Neutrophil (primary cell): ENCODE data around the gene SIDT2.
"Not testable (repeated sequence)": the region's sequence is repeated elsewhere in the genome, so short reads cannot be mapped to it uniquely, and the experiment has no call there.

Source experiments
- H3K27ac ChIP-seq: fragments of 200-600 bp; sonication (generic); 2 replicates; pipeline ENCODE4 v1.5.1; 2016; ENCODE audit warnings: mild to moderate bottlenecking, moderate library complexity
- H3K27me3 ChIP-seq: fragments of 200-600 bp; sonication (generic); 2 replicates; pipeline ENCODE4 v1.6.0; 2016; ENCODE audit warnings: mild to moderate bottlenecking
- H3K36me3 ChIP-seq: fragments of 200-600 bp; sonication (generic); 2 replicates; pipeline ENCODE4 v1.5.1; 2017
- H3K4me1 ChIP-seq, 2 experiments: fragments of 200-600 bp in 1 of 2; sonication (generic) in 1 of 2; 1 replicate in 1 of 2; 2 replicates in 1 of 2; pipeline versions ENCODE4 v1.5.1 to v1.6.1; 2013 to 2016; ENCODE audit warnings: low read depth in 1 of 2, low read length in 1 of 2, mild to moderate bottlenecking in 1 of 2, moderate library complexity in 1 of 2; ENCODE audit not compliant: control insufficient read depth in 1 of 2, insufficient read depth in 1 of 2
- H3K4me3 ChIP-seq, 2 experiments: fragments of 200-600 bp in 1 of 2; sonication (generic) in 1 of 2; 1 replicate in 1 of 2; 2 replicates in 1 of 2; pipeline ENCODE4 v1.5.1; 2013 to 2016; ENCODE audit warnings: low read depth in 1 of 2, low read length in 1 of 2, mild to moderate bottlenecking in 1 of 2, moderate library complexity in 1 of 2
- H3K9me3 ChIP-seq: fragments of 200-600 bp; sonication (generic); 2 replicates; pipeline ENCODE4 v1.5.1; 2016
- CTCF ChIP-seq: fragments of 200-600 bp; sonication (generic); IDR thresholded peaks from 2 replicates; pipeline ENCODE4 v1.5.1; 2016; ENCODE audit warnings: antibody characterized with exemption

The SIDT2 gene

GRCh38 chr11:117205211-117205818, 26.8 kb downstream of the SIDT2 start:
- Histone ChIP-seq H3K4me3 (no peak overlapping the region), H3K4me1 (no peaks in the 10 kb centered on the region), H3K9me3 (no peaks in the 10 kb centered on the region), H3K27ac (no peak overlapping the region), H3K36me3 (peaks cover 39% of the 10 kb centered on the region), H3K27me3 (no peaks in the 10 kb centered on the region)
- no peak for TF ChIP-seq CTCF

- not testable (repeated sequence) for H3K27me3 ChIP-seq, H3K4me3 ChIP-seq, H3K27ac ChIP-seq, H3K4me1 ChIP-seq, H3K9me3 ChIP-seq
- H3K36me3 ChIP-seq = peaks cover 42% of the 10 kb centered on the region
Observed at GRCh38 chr11:117206111-117206510, 27.6 kb downstream of the SIDT2 start.

- H3K36me3 ChIP-seq = peaks cover 48% of the 10 kb centered on the region
- not testable (repeated sequence) for H3K4me1 ChIP-seq, H3K27ac ChIP-seq, H3K27me3 ChIP-seq, H3K4me3 ChIP-seq, H3K9me3 ChIP-seq
Observed at GRCh38 chr11:117206859-117207258, 28.3 kb downstream of the SIDT2 start.

GRCh38 chr11:117207481-117207880, 28.9 kb downstream of the SIDT2 start:
- H3K27ac ChIP-seq, H3K9me3 ChIP-seq, H3K4me3 ChIP-seq, H3K27me3 ChIP-seq, H3K4me1 ChIP-seq: not testable (repeated sequence)
- peaks cover 48% of the 10 kb centered on the region for H3K36me3 ChIP-seq

- not testable (repeated sequence) for H3K9me3 ChIP-seq, H3K4me1 ChIP-seq, H3K27me3 ChIP-seq, H3K27ac ChIP-seq, H3K4me3 ChIP-seq
- H3K36me3 ChIP-seq = peaks cover 49% of the 10 kb centered on the region
Observed at GRCh38 chr11:117208710-117209109, 30.2 kb downstream of the SIDT2 start.

GRCh38 chr11:117209351-117210125, 31.0 kb downstream of the SIDT2 start:
- H3K36me3 ChIP-seq = peaks cover 47% of the 10 kb centered on the region
- H3K9me3 ChIP-seq, H3K4me1 ChIP-seq: not testable (repeated sequence)

GRCh38 chr11:117210620-117211019, 32.1 kb downstream of the SIDT2 start:
- no peaks in the 10 kb centered on the region for H3K9me3 ChIP-seq
- H3K4me3 ChIP-seq = no peak overlapping the region
- no peaks in the 10 kb centered on the region for H3K4me1 ChIP-seq
- H3K27me3 ChIP-seq = no peaks in the 10 kb centered on the region
- peaks cover 43% of the 10 kb centered on the region for H3K36me3 ChIP-seq
- H3K27ac ChIP-seq = no peak overlapping the region
- TF ChIP-seq CTCF = no peak

More at GRCh38 chr11:117209351-117210125, 31.0 kb downstream of the SIDT2 start:
- not testable (repeated sequence) for H3K27me3 ChIP-seq, H3K27ac ChIP-seq, H3K4me3 ChIP-seq

- H3K27ac ChIP-seq = no peak overlapping the region
- H3K9me3 ChIP-seq = no peaks in the 10 kb centered on the region
- H3K27me3 ChIP-seq = no peaks in the 10 kb centered on the region
- H3K4me3 ChIP-seq = no peak overlapping the region
- TF ChIP-seq CTCF = no peak
- H3K4me1 ChIP-seq = no peaks in the 10 kb centered on the region
- peaks cover 57% of the 10 kb centered on the region for H3K36me3 ChIP-seq
Observed at GRCh38 chr11:117212697-117213355, 34.3 kb downstream of the SIDT2 start.
